HL-60 (cell line): ENCODE measurements around the gene F8.

ENCODE experiments used
- DNase-seq, 2 experiments: peaks; one replicate each; pipeline ENCODE4 v3.0.0-alpha.2; 2010 to 2020; ENCODE audit warnings: low read depth in 1 of 2, low spot score in 1 of 2
- H3K27ac ChIP-seq: fragments of 250-450 bp; sonication (Bioruptor Pico); replicated peaks from 2 replicates; pipeline ENCODE4 v1.5.1; 2020; ENCODE audit warnings: mild to moderate bottlenecking, moderate library complexity
- H3K27me3 ChIP-seq: fragments of 250-450 bp; sonication (Bioruptor Pico); 2 replicates; pipeline ENCODE4 v1.5.1; 2021; ENCODE audit warnings: mild to moderate bottlenecking, moderate library complexity; ENCODE audit not compliant: insufficient read depth, poor library complexity, severe bottlenecking
- H3K4me3 ChIP-seq: replicated peaks from 2 replicates; pipeline ENCODE4 v1.5.1; 2011; ENCODE audit warnings: mild to moderate bottlenecking, control low read depth, low read length; ENCODE audit not compliant: insufficient read depth
- GABPA ChIP-seq: IDR thresholded peaks from 2 replicates; pipeline ENCODE4 v1.6.1; 2012; ENCODE audit warnings: low read depth
- POLR2AphosphoS5 ChIP-seq: IDR thresholded peaks from 2 replicates; pipeline ENCODE4 v1.6.1; 2012; ENCODE audit warnings: low read depth
- SPI1 ChIP-seq: IDR thresholded peaks from 2 replicates; pipeline ENCODE4 v1.6.1; 2012; ENCODE audit warnings: low read depth, mild to moderate bottlenecking, borderline replicate concordance
- TF ChIP-seq, protein P1 (sequence below): IDR thresholded peaks from one replicate; pipeline ENCODE4 v1.5.1; 2011; ENCODE audit warnings: low read length, control low read depth, inconsistent platforms; ENCODE audit not compliant: insufficient read depth
- TF ChIP-seq, protein P2 (sequence below): IDR thresholded peaks from 2 replicates; pipeline ENCODE4 v1.6.1; 2012; ENCODE audit warnings: low read depth; ENCODE audit not compliant: insufficient replicate concordance

Gene F8

DNA sequence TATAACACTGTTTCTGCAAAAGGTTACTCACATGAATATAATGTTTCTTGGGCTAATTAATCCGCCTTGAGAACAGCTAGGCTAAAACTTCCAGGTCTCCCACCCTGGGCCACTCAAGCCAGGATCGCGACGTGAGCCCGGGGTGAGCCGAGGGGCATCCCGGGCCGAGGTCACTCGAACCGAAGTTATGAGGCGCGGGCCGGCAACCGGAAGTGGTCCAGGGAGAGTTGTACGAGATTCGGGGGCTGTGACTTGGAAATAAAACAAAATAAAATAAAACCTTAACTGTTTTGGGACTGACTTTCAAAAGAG is 48.1 kb upstream of the F8 start:
- peak overlapping the region; percentile 84 for H3K27ac ChIP-seq
- DNase-seq: peak in 1 of 2 experiments; percentile 7
- TF ChIP-seq SPI1 (no peak), GABPA (no peak), POLR2AphosphoS5 (no peak)
- TF ChIP-seq, protein P1, sequence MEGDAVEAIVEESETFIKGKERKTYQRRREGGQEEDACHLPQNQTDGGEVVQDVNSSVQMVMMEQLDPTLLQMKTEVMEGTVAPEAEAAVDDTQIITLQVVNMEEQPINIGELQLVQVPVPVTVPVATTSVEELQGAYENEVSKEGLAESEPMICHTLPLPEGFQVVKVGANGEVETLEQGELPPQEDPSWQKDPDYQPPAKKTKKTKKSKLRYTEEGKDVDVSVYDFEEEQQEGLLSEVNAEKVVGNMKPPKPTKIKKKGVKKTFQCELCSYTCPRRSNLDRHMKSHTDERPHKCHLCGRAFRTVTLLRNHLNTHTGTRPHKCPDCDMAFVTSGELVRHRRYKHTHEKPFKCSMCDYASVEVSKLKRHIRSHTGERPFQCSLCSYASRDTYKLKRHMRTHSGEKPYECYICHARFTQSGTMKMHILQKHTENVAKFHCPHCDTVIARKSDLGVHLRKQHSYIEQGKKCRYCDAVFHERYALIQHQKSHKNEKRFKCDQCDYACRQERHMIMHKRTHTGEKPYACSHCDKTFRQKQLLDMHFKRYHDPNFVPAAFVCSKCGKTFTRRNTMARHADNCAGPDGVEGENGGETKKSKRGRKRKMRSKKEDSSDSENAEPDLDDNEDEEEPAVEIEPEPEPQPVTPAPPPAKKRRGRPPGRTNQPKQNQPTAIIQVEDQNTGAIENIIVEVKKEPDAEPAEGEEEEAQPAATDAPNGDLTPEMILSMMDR: no peak
- TF ChIP-seq, protein P2, sequence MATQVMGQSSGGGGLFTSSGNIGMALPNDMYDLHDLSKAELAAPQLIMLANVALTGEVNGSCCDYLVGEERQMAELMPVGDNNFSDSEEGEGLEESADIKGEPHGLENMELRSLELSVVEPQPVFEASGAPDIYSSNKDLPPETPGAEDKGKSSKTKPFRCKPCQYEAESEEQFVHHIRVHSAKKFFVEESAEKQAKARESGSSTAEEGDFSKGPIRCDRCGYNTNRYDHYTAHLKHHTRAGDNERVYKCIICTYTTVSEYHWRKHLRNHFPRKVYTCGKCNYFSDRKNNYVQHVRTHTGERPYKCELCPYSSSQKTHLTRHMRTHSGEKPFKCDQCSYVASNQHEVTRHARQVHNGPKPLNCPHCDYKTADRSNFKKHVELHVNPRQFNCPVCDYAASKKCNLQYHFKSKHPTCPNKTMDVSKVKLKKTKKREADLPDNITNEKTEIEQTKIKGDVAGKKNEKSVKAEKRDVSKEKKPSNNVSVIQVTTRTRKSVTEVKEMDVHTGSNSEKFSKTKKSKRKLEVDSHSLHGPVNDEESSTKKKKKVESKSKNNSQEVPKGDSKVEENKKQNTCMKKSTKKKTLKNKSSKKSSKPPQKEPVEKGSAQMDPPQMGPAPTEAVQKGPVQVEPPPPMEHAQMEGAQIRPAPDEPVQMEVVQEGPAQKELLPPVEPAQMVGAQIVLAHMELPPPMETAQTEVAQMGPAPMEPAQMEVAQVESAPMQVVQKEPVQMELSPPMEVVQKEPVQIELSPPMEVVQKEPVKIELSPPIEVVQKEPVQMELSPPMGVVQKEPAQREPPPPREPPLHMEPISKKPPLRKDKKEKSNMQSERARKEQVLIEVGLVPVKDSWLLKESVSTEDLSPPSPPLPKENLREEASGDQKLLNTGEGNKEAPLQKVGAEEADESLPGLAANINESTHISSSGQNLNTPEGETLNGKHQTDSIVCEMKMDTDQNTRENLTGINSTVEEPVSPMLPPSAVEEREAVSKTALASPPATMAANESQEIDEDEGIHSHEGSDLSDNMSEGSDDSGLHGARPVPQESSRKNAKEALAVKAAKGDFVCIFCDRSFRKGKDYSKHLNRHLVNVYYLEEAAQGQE: no peak
- peak overlapping the region; percentile 58 for H3K4me3 ChIP-seq
- H3K27me3 ChIP-seq: no peaks in the 10 kb centered on the region

DNA sequence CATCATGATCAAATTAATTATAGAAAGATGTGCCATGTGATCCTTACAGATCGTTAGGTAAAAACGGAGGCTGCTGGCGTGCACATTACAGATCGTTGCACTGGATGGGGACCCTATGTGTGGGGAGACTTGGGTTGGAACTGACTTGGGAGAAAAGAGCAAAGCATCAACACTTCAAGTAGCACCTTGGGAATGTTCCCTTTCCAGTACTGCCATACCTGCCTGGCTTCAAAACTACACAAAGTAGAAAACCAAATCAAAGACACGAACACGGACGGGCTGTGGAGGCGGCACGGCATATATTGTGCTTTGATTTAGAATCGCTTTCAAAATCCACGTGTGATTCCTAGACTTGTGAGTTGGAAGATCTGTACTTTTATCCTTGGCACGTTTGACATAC is 47.5 kb upstream of the F8 start:
- H3K27ac ChIP-seq: peak overlapping the region; percentile 84
- no peak for TF ChIP-seq SPI1
- TF ChIP-seq GABPA: no peak
- TF ChIP-seq, protein P2: no peak
- TF ChIP-seq POLR2AphosphoS5: no peak
- TF ChIP-seq, protein P1: no peak
- H3K27me3 ChIP-seq: no peaks in the 10 kb centered on the region
- DNase-seq: no peak
- H3K4me3 ChIP-seq: peak overlapping the region; percentile 58

DNA sequence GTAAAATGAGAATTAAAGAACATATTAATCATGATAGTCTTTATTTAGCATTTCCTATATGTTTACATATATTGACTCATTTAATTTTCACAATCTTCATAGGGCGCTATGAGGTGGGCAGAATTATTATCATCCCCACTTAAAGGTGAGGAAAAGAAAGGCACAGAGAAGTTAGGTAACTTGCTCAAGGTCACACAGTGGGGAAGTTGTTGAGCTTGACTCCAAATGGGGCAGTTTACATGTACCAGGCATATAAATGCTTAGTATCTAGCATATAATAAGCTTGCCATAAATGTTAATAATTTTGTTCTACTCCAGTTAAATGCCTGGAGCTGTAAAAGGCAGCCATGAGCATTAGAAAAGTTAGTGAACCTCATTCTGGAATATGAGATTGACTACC is 46.9 kb upstream of the F8 start:
- H3K27me3 ChIP-seq: no peaks in the 10 kb centered on the region
- peak overlapping the region; percentile 58 for H3K4me3 ChIP-seq
- DNase-seq: no peak
- TF ChIP-seq, protein P2: no peak
- 0 out of 2 replicates have a peak overlapping the region, but pooled peaks have one; percentile 84 for H3K27ac ChIP-seq

DNA sequence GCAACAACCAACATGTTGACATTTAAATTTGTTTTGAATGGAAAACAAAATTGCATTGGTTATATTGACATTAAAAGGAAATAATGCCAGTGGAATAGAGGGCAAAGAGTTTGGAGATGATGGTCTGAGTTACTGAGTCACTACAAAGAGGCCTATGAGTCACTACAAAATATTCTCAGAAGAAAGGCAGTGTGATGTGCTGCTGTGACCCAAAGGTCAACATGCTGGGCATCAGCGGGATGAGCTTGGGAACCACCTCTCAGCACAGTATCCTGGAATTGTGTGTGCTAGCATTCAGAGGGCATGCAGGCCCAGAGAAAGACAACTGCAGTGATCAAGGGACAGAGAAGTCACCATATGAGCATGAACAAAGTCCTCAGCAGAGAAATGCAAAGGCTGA is 45.6 kb upstream of the F8 start:
- DNase-seq: no peak
- no peaks in the 10 kb centered on the region for H3K27me3 ChIP-seq
- no peak for TF ChIP-seq SPI1
- TF ChIP-seq POLR2AphosphoS5: no peak
- TF ChIP-seq, protein P1: no peak
- TF ChIP-seq GABPA: no peak
- TF ChIP-seq, protein P2: no peak

More for the DNA sequence above, 45.6 kb upstream of the F8 start:
- H3K27ac ChIP-seq: no peak overlapping the region
- no peak overlapping the region for H3K4me3 ChIP-seq
